GF-D8 (cell line): Measurements from ENCODE around the gene PHF19.
A peak's percentile ranks its signal among the peaks of the same experiment; 100 is the strongest.

Source experiments
- DNase-seq: peaks from one replicate; lab custom pipeline; 2025; lab: John Stamatoyannopoulos, UW

PHF19 gene

DNA sequence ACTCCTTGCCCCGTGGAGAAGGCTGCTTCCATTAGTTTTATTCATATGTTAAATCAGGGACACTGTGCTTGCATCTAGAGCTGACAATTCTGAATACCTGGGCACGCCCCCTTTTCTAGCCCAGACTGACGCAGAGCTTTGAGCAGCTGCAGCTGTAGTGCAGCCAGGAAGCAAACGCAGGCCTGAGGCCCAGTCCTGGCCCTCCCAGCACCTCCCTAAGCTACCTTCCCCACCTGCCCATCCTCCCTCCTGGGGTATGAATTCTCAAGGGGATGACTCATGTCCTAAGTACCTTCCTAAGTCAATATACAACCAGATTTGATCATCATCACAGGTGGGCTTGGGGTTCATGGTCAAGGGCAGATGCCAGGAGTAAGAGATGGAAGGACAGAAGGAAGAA, 3.5 kb downstream of the PHF19 start:
- no peak for DNase-seq

GRCh38 chr9:120872791-120873502, 4.0 kb downstream of the PHF19 start:
- no peak for DNase-seq

DNA sequence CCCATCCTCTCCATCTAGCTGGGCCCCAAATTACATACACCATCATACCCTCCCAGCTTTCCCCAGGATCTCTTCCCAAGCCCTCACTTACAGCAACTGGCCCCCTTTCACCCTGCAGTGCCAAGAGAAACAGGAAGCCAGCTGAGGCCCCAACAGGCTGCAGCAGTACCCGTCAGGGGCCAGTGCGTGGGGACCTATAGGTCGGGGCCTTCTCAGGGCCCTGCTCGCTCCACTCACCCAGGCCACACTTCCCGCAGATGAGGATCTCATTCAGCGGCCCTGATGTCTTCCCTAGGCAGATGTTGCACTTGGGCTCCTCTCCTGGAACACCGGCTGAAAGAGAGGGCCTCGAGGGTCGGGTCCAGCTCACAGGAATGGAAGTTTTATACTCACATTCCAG, 6.8 kb downstream of the PHF19 start:
- no peak for DNase-seq

- no peak for DNase-seq
Measured at GRCh38 chr9:120869726-120870125, 7.3 kb downstream of the PHF19 start.

DNA sequence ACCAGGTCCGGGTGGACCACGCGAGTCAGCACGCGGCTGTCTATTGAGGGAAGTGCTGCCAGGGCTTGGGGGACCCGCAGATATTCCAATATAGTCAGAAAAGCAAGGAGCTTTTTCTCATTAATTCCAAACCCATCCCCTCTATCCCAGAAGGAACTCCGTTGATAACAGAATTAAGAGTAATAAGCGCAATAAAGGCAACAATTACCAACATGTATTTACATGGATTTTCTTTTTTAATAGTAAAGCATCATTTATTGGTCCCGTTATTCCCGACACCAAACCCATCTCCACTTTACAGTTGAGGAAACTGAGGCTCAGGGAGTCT, 7.7 kb downstream of the PHF19 start:
- no peak for DNase-seq

- DNase-seq, result peak; percentile 76
Measured at GRCh38 chr9:120868676-120869359, 8.2 kb downstream of the PHF19 start.

DNA sequence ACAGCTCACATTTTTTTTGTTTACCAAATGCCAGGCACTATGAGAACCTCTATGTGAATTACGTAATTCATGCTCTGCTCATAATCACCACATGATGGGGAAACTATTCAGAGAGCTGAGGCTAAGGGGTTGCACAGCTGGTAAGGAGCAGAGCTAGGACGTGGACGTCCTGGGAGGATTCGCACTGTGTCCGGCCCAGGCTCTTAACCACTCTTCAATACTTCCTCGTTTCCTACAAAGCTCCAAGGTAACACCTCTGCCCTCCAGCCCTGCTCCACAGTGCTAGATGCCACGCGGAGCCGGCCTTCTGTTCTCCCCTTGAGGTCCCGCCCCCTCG, 8.7 kb downstream of the PHF19 start:
- DNase-seq, result no peak

GRCh38 chr9:120867676-120868338, 9.2 kb downstream of the PHF19 start:
- no peak for DNase-seq

DNA sequence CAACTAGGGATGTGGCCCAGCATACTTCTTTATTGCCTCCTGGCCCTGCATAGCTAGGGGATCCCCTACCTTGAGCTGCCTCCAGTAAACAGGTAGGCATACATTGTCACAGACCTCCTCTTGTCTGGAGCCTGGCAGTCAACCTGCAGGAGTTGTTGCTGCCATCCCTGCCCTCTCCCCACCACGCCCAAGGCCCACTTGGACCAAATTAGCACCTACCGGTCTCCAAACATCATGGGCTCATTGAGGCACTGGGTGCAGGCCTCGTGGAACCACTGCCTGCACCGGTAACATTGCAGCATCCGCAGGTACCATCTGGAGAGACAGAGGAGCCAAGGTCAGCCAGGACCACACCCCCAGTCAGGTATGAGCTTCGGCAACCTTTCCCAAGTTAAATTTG, 10.3 kb downstream of the PHF19 start:
- no peak for DNase-seq

DNA sequence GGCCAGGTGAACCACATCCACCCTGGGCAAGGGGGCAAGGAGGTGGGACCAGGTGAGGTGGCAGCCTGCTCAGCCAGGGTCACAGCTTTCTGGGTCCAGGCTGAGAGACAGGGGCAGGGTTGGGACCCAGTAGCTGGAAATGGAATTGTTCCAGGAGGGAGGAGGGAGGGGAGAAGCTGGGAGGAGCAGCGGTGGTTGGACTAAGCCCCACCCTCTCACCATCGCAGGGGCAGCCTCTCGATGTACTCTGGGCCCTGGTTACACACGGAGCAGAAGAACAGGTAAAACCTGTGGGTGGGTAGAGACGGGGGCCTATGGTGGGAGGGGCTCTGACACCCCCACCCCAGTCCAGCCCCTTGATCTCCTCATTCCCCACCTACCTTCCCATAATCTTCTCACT, 11.2 kb downstream of the PHF19 start:
- DNase-seq, result no peak

- no peak for DNase-seq
Measured at GRCh38 chr9:120865176-120865575, 11.8 kb downstream of the PHF19 start.

DNA sequence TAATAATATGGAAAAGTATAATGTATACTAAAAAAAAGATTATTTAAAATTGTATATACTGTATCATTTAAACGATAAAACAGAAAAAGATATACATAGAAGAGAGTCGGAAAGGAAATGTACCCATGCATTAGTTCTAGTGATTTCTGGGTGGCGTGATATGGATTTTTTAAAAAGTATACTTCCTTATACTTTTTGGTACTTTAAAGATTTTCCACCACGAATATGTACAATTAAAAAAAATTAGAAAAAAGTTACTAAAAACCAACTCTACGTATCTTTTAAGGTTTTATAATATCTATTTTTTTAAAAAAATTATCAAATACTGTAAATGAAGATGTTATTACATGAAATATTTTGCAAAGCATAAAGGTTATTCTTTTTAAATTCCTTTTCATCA, 12.3 kb downstream of the PHF19 start:
- no peak for DNase-seq

GRCh38 chr9:120863833-120864232, 13.2 kb downstream of the PHF19 start:
- DNase-seq, result no peak

- no peak for DNase-seq
Measured at GRCh38 chr9:120862452-120862851, 14.5 kb downstream of the PHF19 start.

DNA sequence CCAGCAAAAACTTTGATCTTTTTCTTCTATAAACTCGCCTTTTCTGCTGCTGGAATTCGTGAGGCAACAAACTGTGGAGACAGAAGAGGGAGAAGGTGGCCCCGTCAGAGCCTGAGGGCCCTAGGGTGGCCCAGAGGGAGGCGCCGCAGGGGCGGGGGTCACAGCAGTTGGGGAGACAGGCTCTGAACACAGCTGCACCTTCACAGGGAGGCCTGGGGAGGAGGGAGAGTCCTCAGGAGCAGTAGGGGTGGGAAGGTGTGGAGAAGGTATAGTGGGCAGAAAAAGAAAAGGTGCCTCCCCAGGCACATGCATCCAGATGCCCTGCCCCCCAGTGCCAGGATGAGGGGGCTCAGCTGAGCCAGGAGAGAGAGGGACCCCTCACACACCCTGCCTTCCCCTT, 15.1 kb downstream of the PHF19 start:
- DNase-seq, result no peak

GRCh38 chr9:120860083-120860482, 16.9 kb downstream of the PHF19 start:
- DNase-seq, result no peak

GRCh38 chr9:120859361-120859760, 17.6 kb downstream of the PHF19 start:
- DNase-seq, result no peak

GRCh38 chr9:120857902-120858301, 19.1 kb downstream of the PHF19 start:
- DNase-seq, result no peak

- no peak for DNase-seq
Measured at GRCh38 chr9:120857481-120857880, 19.5 kb downstream of the PHF19 start.

GRCh38 chr9:120856700-120857099, 20.3 kb downstream of the PHF19 start:
- DNase-seq, result no peak

DNA sequence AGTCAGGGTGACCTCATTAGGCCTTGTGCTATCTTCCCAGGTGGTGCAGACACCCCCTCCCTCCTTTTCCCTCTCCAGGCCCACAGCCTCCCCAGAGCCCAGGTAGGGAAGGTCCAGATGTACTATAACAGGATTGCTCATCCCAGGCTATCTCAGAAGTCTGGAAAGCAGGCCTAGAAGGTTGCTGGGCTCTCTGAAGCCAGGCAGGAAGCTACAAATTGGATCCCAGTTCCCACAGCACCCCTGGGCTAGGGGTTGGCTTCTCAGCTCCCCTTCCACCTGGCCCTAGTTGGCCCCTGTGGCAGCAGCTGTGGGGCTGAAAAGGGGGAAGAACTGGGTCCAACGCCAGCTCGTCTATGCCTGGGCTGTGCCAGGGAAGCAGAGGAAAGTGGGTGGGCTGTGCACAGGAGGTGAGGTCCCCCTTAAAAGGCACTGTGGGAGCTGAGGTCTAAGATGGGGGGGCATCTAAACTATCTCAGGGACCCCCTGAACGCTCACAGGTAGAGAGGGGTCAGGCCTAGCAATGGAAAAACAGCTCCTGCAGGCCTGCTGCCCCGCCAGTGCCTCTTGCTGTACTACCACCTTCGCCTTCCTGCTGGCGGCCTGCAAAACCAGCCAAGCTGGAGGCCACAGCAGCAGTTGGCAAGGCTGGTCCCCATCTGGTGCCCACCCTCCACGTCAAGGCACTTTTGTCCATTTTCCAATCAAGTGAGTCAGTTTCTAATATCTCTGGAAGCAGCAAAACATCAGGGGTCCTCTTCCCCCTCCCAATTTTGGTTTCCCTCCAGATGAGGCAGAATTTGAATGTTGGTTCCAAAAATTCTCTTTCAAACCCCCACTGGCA, 20.9 kb downstream of the PHF19 start:
- DNase-seq, result no peak

DNA sequence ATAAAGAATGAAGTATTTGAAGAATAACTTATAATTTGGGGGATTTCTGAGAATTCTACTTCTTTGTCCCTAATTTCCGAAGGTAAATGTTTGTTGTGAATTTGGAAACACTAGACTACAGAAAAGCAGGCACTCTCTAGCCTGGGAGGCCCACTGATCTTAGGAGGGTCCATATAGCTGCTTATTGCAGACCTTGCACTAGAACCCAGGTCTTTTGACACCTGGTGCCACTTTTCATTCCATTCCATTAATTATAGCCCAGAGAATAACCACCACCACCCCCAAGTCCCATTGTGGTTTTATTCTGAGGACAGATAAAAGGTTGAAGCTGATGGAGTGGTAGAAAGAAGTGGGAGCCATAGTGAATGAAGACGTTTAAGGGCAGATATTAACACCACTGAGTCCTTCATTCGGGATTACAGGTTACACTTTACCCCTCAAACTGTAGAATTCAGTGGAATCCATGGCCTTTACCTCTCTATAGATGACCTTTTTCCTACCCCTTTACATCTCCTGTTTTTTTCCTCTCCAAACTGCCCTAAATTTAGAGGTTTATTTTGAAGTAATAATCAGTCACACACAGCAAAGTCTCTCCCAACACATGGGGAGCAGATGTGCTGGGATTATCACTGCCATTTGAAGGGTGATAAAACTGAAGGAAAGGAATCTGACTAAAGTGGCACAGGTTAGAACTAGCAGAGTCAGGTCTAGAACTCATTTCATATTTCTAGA, 22.2 kb downstream of the PHF19 start:
- DNase-seq, result no peak
